Hematopoietic multipotent progenitor cell treated with erythropoietin and hydrocortisone succinate and interleukin-3 and kit ligand, for 8 days (in vitro differentiated cells): ENCODE data around the gene CNTN5.
"Not testable (repeated sequence)": the region's sequence is repeated elsewhere in the genome, so short reads cannot be mapped to it uniquely, and the experiment has no call there.

ENCODE experiments used
- DNase-seq: peaks from one replicate; pipeline ENCODE4 v3.0.0-alpha.2; 2015

The CNTN5 gene

DNA sequence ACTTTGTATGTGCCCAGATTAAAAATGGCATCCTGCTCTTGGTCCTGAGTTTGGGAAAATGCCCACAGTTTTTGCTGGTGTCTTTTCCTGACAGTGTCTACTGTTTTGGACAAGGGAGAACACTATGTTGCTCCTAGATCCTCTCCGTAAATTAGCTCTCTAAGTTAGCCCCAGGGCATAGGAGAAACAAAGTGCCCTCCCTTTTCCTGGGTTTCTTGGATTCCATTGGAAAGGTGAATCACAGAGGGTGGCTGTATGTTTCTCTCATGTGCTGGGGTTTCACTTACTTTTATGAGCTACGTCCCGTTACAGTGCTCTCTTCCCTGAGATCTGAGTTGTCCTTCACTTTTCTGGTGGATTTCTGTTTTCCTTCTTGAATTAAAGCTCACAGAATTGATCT, 782.8 kb downstream of the CNTN5 start:
- DNase-seq: no peak

DNA sequence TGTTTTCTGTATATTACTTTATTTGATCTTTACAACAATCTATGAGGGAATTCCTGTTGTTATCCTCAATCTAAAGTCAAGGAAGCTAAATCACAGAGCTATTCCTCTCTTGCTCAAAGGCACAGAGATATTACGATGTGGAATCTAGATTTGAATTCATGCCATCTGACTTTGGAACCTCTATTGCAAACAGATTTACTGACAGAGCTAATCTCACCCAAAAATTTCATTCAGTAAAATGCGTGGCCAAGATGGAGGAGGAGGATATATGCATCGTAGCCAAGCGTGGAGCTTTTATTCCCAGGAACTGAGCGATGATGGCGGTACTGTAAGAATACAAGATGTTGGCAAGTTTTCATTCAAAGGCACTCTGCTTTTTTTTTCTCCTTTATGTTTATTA, 791.8 kb downstream of the CNTN5 start:
- no peak for DNase-seq

DNA sequence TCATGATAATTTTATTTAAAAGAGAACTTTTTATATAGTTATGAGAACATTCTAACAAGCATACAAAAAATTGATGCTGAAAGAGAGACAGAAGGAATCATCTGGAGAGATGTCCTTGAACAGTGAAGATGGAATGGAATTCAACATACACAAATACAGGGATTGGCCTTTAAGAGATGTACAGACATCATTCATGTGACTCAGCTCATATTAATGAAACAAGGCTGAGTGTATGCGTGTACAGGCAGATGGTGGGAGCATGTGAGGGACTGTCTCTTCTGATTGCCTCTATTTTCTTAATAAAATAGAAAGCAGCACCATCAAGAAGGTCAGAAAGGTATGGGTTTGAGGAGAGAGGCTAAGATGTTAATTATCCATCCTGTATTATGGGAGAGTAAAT, 793.3 kb downstream of the CNTN5 start:
- no peak for DNase-seq

DNA sequence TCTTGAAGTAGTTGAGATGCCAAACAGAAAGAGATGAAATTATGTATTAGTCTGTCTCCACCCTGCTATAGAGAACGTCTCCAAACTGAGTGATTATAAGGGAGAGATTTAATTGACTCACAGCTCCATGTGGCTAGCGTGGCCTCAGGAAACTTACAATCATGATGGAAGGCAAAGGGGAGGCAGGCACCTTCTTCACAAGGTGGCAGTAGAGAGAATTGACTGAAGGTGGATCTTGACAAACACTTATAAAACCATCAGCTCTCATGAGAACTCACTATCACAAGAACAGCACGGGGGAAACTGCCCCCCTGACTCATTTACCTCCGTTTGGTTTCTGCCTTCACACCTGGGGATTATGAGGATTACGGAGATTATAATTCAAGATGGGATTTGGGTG, 794.0 kb downstream of the CNTN5 start:
- no peak for DNase-seq

DNA sequence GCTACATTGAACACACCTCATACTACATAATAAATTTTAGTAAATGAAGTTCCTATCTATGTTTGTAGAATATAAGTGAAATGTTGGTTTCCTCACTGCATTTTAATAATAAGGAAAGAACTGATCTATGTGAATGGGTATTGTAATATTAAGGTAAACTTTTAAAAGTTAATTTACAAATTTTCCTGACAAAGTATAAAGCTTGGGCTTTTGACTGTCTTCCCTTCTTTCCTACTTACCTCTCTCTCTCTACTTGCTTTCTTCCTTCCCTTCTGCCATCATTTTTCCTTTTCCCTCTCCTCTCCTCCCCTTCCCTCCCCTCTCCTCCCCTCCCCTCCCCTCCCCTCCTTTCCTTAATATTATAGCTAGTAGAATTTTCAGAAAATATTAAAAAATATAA, 798.2 kb downstream of the CNTN5 start:
- no peak for DNase-seq

DNA sequence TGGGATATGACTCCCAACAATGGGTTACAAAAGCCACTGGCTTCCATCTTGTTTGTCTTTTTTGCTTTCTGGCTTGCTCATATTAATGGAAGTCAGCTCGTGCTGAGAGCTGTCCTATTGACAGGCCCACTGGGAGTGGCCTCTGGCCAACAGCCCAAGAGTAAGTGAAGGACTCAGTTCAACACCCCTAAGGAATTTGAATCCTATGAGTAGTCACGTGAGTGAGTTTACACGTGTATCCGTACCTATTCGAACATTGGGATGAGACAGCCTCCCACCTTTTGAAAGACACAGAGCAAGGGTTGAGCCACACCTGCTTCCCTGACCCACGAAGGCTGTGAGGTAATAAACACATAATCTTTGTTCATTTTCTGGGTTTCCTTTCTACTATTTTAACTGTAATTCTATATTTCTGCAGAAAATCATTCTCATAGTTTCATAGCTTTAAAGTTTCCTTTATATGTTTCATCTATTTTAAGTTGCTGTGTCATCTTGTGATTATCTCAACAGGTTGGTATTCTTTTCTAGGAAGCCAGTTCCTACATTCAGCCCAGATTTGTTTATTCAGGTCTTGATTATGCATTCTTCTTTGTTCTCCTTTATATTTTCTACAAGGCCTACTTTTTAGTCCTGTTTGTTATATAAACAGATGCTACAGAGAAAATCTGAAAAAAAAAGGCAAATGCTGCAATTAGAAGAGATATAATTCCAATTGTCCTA, 802.3 kb downstream of the CNTN5 start:
- no peak for DNase-seq

DNA sequence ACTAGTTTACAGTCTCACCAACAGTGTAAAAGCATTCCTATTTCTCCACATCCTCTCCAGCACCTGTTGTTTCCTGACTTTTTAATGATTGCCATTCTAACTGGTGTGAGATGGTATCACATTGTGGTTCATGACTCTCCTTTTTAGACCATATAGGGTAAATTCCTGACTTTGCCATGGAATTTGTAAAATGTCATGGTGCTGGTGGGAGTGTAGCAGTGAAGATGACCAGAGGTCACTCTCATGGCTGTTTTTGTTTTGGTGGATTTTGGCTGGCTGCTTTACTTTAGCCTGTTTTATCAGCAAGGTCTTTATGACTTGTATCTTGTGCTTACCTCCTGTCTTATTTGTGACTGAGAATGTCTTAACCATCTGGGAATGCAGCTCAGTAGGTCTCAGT, 816.0 kb downstream of the CNTN5 start:
- not testable (repeated sequence) for DNase-seq

DNA sequence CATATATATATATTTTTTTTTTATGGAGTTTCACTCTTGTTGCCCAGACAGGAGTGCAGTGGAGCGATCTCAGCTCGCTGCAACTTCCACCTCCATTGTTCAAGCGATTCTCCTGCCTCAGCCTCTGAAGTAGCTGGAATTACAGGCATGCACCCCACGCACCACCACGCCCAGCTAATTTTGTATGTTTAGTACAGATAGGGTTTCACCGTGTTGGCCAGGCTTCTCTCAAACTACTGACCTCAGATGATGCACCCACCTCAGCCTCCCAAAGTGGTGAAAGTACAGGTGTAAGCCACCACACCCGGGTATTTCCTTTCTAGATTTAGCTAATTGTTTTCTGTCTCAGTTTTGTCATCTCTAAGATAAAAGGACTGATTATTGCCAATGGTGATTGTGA, 821.1 kb downstream of the CNTN5 start:
- DNase-seq: no peak

DNA sequence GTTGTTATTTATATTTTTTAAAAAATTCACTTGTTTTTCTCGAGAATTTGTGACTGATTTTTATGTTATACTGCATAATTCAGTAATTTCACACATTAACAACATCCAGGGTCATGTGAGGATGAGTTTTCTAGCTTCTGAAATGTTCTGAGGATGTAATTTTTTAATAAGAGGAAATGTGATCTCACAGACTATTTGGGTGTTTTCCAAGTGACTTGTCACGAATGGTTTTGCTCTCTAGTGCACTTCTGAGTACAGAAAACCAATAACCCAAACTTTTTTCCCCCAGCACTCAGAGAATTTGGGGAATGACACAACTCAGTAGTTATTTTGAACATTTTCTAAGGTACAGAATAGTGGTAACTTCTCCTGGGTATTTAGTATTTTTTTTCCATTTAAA, 845.2 kb downstream of the CNTN5 start:
- no peak for DNase-seq

DNA sequence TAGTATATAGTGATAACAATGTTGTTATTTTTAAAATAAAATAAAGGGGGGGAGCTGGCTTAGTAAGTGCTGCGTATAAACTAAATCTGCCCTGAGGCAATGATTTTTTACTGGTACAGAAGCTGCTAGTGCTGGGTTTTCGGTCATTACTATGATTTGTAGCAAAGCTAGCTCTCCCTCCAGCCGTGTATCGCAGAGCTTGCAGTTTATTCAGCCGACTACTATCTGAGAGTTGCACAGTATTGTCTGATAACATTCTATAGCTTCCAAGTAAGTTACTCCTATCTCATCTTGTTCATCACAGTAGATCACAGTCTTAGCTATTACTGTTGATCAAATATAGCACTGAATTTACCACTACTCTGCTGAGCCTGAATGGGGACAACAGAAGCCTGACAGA, 860.9 kb downstream of the CNTN5 start:
- DNase-seq: no peak

DNA sequence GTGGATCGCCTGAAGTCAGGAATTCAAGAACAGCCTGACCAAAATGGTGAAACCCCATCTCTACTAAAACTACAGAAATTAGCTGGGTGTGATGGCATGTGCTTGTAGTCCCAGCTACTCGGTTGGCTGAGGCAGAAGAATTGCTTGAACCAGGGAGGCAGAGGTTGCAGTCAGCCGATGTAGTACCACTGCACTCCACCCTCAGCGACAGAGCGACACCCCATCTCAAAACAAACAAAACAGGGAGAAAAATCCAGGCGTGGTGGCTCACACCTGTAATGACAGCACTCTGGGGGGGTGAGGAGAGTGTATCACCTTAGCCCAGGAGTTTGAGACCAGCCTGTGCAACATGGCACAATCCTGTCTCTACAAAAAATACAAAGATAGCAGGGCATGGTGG, 864.0 kb downstream of the CNTN5 start:
- DNase-seq: no peak

DNA sequence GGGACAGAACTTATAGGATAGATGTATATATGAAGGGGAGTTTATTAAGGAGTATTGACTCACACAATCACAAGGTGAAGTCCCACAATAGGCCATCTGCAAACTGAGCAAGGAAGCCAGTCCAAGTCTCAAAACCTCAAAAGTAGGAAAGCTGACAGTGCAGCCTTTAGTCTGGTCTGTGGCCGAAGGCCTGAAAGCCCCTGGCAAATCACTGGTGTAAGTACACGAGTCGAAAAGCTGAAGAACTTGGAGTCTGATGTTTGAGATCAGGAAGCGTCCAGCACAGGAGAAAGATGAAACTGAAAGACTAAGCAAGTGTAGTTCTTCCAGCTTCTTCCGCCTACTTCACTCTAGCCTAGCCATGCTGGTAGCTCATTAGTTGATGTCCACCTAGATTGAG, 866.7 kb downstream of the CNTN5 start:
- no peak for DNase-seq

DNA sequence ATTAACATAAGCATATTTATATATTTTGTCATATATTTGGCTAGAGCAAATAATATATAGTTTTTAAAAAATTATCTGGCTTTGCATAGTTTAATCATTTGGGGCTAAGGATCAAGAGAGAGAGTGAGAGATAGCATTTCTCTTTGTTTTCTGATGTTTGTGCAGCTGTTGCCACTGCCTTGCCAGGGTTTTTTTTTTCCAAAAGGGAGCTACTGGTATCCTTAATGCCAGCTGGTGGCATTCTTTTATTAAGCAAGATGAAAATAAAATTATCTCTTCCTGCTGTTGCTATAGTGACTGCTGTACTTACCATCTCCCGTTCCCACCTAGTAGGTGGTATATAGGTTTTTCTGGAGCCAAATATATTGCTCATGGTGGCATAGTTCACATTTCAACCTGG, 873.1 kb downstream of the CNTN5 start:
- no peak for DNase-seq

DNA sequence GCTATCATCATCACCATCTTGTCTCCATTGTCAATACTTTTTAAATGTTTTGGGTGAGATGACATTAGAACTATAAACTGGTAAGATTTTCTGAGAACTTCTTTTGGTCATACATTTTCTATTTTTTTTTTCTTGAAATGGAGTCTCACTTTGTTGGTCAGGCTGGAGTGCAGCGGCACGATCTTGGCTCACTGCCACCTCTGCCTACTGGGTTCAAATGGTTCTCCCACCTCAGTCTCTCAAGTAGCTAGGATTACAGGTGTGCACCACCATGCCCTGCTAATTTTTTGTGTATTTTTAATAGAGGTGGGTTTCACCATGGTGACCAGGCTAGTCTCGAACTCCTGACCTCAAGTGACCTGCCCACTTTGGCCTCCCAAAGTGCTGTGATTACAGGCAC, 880.4 kb downstream of the CNTN5 start:
- no peak for DNase-seq

DNA sequence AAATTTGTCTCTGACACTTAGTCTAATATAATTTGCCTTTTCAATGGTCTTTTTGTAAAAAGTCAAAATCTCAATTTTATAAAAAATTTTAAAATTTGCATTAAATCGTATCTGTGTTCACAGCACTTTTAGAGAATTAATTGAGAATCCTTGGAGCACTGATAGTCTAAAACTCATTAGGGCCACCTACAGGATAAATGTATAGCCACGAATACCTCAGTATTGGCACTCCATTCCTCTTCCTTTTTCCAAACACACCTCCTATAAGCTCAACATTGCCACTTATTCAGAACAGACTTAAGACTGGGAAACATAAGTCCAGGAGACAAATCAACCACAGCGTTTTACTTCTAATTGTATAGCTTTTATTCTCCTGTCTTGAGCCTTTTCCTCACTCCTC, 890.4 kb downstream of the CNTN5 start:
- no peak for DNase-seq

DNA sequence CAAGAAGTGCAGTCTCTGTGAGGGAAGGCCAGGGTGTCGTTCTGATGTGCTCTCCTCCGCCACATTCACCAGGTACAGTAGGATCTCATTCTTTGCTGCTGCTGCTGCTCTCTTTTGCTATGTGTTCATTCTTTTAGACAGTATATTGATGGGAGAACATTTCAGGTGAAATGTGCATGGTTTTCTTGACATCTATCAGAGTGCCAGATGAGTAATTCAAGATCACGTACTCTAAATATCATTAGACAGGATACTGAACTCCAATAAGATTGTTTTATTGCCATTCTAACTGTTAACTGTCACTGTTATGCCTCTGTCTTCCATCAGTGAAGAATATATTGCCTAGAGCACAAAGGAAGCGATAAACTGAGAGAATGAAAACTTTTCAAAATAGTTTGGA, 895.3 kb downstream of the CNTN5 start:
- no peak for DNase-seq

DNA sequence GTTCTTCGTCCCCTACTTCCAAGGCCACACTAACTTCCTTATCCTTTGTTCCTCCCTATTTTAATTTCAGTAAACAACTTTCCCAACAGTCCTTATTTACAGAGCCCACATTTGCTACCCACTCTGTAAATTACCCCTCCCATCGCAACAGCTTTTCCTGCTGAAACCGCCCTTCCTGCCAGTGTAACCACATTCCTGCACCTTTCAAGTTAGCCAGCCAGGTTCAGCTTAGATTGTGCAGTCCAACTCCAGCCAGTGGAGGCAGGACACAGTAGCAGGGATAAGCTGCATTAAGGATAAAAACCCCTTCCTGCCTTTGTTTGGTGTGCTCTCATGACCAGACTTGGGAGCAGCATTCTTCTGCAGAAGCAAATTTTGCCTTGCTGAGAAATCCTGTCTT, 898.0 kb downstream of the CNTN5 start:
- no peak for DNase-seq

DNA sequence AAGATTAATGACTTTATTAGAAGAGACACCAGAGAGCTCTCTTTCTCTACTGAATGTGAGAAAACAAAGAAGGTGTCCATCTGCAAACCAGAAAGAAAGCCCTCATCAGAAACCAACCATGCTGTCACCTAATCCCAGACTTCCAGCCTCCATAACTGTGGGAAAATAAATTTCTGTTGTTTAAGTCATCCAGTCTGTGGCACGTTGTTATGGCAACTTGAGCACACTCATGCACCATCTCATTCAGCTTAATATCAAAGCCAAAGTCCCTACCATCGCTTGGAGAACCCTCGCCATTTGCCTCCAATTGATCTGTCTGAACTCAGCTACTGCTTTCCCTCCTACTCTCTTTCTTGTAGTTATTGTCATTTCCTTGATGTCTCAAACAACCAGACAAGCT, 900.2 kb downstream of the CNTN5 start:
- no peak for DNase-seq

DNA sequence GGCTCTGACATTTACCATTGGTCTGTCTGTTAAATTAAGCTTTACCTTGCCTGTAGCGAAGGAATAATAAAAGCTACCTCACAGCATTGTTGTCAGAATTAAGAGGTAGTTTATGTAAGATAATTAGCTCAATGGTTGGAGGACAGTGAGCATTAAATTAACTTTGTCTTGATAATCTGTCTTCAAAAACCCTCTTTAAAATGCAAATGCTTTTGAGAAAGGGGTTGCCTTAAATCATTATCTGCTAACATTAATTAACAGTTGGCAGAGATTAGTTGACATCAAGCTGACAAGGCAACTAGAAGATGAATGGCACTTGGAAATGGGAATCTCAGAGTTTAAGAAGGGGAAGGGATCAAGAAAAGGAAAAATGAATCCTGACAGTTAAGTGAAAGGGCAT, 905.2 kb downstream of the CNTN5 start:
- DNase-seq: no peak

DNA sequence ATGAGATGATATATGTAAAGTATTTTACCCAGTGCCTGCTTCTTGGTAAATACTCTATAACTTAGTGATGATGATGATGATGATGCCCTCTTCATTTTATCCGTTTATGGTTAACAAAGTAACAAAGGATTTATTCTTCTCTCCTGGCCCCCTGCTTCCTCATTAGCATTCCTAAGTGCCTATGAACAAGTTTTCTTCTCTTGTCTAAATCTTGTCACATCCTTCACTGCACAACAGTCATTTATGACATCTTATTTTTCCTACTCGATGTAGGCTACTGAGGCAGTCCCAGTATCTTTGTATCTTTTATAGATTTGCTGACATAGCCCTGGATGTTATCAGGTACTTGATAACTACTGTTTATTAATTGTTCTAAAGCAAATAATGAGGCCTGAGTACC, 911.9 kb downstream of the CNTN5 start:
- no peak for DNase-seq

DNA sequence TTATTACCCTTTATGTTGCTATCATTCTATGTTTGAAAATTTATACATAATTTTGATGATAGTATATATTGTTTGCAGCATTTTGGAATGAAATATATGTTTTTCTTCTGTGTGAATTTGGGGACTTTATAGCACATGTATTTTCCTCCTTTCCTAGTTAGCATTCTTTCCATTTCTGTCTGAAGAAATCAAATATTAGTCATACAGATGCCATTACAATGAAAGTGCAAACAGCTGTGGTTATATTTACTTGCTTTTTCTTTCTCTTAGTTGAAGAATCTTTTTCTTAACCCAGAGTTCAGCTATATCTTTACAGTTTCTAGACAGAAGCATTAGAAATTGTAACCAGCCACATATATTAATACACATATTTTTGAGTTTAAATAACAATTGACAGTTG, 913.3 kb downstream of the CNTN5 start:
- no peak for DNase-seq

DNA sequence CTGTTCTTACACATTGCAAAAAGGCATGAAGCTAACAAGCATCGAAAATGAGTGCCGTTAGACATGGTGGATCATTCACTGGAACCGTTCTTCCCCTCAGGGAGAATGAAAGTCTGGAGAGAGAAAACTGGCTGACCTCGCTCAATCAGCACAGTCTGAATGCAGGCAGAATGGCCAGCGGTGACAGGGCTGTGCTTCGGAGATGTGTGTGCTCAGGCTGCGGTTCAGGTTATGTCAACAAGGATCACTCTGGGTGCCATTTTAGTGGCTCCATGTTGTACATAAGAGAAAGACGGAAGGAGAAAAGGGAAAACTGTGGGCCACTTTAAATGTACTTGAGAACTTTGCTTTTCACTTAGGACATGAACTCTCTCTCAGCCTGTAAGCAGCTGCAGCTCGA, 916.6 kb downstream of the CNTN5 start:
- no peak for DNase-seq

DNA sequence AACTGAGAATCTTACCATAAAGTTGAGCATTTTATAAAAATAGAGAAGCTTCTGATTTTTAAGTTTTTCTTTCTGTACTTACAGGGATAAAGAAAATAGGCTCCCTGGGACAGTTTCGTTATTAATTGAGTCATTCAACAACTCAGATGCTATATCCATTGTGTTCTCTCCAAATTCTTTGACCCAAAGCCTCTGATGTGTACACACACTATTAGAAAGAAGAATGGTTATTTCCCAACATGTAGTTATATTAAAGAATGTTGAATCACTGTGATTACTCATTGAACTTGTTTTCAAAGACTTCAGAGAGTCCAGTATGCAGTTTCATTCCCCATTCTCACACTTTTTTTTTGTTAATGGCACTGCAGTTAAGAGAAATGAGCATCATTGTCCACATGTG, 932.1 kb downstream of the CNTN5 start:
- no peak for DNase-seq

DNA sequence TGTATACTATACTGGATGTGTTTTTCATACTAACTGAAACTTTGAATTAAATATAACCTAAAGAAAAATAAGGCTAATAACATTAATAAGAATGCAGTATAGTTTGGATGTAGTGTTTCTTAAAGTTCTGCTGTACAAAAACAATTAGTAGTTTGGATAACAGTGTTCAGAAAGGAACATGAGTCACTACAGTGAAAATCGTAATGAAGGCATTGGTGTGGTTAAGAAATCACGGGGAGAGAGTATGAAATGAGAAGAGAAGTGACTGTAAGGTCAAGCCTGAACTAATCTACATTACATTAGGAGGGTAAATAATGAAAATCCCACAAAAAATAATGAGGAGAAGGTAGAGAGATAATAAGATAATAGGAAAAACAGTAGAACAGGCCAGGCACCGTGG, 939.8 kb downstream of the CNTN5 start:
- DNase-seq: no peak

DNA sequence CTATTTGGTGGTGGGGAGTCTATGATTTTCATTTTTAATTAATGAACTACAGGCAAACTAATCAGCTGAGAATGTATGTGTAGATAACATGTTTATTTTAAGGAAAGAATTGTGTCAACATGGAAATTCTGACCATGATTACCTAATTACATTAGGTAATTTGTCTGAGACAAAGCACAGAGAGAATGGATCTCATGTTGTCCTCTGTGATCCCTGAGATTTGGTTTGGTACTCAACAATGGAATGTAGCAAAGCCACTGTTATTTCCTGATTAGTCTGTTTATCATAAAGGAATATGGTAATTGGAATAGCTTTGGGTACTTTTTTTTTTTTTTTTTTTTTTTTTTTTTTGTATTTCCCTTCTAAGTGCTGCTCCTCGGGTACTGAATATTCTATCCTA, 947.6 kb downstream of the CNTN5 start:
- DNase-seq: no peak

DNA sequence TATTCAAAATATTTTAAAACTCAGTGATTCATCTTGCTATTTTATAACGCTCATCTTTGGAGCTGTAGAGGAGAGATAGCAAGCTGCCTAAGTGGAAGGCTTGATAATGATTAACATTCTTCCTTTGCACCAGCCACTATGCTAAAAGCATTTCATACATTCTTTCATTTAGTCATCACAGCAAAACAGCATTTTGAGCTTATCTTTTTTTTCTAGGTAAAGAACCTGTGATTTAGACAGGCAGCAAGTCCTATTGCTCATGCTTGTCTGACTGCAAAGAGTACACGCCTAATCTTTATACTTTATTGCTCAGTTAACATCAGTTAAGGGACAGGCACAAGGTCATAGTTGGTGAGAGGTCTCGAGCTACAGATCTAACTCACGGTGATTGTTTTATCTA, 953.2 kb downstream of the CNTN5 start:
- no peak for DNase-seq
